ENCODE results near the gene RIPK4.

RIPK4 gene

DNA sequence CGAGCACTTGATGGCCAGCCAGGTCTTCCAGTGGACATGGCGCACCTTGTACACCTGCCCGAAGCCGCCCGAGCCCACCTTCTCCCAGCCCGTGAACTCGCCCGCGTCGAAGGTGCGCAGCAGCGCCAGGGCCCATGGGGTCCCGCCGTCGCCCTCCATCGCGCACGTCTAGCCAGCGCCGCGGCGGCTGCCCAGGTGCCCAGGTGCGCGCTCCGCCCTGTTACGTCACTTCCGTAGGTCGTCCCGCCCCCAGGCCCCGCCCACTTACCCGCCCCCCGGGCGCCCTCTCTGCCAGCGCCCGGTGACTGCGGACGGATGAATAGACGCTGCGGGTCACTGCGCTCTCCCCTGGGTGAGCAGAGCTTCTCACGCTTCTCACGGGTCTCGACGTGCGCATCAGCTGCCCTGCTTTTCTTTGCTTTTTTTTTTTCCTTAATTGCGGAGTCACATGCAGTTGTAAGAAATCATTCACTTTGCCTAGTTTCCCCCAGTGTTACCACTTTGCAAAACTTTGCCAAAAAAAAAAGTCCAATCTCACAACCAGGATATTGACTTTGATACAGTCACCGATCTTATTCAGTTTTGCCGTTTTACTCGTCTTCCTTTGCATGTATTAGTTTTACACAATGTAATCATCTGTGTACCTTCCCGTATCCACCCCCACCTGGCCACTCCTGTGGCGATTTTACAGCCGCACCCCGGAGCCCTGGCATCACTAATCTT lies at the start of gene RIPK4:
TSS of gene RIPK4 (minus strand) at position 170 of the 723 bp plus-strand sequence. CDS start at position 159, 11 bp downstream.
- DNase-seq (ENCODE audit: low spot score), result peak; percentile 95

DNA sequence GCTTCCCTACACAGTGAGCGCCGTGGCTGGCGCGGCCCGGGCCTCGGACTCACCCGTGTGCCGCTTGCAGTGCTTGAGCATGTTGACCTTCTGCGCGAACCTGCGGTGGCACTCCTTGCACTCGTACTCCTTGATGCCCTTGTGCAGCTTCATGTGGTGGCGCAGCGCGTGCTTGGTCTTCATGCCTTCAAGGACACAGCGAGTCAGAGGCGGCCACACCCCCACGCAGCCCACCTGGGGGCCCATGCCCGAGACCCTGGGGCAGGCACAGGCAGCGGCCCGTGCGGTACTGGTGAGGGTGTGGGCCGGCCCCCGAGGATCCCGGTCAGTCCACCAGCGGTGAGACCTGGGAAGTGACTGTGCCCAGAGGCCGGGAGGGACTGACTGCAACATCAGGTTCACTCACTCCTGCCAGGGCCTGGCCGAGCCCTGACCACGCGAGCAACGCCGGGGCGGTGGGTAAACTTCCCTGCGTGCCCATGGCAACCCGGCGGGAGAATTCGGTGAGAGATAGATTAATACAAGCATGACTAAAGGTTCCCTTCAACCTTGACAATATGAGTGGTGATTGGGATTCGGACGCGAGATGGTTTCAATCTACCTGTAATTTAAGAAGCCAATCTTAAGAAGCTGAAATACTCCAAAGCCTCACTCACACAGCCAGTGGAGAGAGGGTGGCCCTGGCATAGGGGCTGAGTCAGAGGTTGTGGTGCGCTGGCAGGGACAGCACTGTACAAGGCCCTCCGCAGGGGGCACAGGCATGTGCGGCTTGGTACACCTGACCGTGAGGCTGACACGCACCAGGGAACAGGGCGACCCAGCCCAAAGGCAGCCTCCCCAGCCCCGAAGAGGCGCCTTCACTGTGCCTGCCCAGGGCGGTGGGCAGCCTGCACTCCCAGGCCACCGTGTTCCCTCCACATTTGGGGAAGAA lies 49.1 kb upstream of the RIPK4 start:
- DNase-seq (ENCODE audit: low spot score), result no peak

DNA sequence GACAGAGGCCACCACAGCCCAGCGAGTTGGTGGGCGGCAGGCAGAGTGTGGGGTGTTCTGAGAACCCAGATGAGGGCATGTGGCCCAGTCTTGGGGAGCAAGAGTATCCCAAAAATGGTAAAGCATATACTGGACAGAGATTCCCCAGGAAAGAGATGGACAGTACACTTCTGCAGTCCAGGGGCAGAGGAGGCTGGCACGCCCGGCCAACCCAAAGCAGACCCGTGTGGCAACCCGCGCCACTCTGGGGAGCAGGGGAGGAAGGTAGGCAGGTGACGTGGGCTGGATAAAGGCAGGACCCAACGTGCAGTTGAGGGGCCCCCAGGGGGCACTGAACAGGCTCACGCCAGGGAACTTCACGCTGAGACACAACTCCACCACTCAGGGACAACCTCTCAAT lies 46.4 kb upstream of the RIPK4 start:
- no peak for DNase-seq (ENCODE audit: low spot score)

DNA sequence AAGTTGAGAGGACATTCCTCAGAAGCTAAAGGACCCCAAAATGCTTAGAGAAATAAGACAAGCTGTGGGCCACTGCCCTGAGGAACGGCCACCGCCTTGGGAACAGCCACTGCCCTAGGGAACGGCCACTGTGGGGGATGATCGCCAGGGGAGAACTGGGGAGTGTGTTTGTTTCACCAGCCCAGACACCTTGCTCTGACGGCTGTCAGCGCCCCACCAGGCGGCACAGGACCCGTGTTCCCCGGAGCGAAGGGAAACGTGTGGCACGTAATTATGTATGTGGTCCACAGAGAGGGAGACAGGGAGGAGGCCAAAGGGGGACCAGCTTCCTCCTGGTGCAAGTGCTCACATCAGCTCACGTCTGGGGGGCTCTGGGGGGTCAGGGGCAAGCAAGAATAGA lies 45.8 kb upstream of the RIPK4 start:
- no peak for DNase-seq (ENCODE audit: low spot score)

DNA sequence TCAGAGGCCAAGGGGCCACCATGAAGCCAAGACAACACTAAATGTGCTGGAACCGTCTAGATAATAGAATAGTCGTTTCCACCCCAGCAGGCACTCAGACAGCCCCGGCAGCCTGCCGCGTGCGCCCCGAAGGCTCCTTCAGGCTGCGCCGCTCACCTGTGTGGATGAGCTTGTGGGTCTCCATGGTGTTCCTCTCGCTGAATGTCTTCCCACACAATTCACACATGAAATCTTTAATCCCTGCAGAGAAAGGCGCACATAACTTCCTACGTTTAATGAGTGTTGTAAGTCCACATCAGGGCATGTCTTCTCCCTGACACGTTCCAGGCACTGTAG lies 43.7 kb upstream of the RIPK4 start:
- no peak for DNase-seq (ENCODE audit: low spot score)

DNA sequence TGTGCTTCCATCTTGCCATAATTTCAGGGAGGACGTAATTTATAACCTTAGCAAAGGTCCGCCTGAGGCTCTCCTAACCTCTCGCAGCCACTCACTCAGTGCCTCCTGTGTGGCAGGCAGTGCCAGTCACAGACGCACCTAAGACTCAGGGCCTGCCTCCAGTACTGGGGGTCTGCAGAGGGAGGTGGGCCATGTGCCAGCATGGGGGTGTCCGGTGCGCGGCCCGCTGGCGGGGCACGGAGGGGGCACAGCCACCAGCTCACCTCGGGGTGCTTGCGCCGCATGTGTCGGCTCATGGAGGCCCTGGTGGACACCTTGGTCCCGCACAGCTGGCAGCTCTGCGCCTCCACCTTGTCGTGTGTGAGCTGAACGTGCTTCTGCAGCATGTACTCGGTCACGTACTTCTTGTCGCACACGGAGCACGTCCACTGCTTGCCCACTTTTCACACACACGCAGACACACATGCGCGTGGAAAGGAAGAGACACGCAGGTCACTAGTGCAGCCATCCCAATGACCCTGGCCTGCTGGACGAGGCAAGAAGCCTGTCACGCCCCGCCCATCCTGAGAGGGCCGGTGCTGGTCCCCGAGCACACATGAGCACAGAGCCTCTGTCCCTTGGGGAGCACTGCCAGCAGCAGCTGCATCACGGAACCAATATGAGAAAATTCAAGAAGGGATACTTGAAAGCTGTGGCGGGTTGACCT lies 43.2 kb upstream of the RIPK4 start:
- DNase-seq (ENCODE audit: low spot score), result no peak

DNA sequence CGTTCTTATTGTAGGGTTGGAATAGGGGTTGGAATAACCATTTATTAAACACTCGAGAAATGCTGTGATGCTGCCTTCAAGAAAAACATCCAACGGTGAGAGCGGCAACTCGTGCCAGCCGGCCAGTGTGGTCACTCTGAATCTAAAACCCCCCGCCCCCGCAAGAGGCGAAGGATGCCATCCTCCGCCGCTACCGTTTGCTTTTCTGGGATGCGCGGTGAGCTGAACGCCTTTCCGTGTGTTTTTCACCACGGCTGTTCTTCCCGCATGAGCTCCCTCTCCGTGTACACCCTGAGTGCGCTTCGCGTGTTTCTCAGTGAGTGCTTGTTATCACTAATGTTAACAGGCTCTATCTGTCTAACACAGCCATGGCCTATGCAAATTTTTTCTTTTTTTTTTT lies 42.0 kb upstream of the RIPK4 start:
- DNase-seq (ENCODE audit: low spot score), result no peak

DNA sequence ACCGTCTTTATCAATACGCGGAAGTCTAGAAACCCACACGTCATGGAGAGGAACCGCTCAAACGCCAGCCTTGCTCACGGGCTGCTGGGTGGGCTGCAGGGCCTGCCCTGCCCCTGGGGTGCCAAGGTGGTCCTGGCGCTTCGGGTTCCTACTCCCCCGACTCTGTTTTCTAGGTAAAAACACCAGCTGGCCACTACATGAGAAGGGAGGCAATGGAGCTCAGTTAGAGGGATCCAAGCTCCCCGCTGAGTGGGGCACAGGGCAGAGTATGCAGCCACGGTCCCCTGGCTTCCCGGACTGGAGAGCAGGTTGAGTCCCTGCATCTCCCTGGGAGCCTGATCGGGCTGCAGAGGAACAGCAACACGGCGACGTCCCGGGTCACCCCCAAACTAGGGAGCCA lies 41.2 kb upstream of the RIPK4 start:
- DNase-seq (ENCODE audit: low spot score), result no peak

DNA sequence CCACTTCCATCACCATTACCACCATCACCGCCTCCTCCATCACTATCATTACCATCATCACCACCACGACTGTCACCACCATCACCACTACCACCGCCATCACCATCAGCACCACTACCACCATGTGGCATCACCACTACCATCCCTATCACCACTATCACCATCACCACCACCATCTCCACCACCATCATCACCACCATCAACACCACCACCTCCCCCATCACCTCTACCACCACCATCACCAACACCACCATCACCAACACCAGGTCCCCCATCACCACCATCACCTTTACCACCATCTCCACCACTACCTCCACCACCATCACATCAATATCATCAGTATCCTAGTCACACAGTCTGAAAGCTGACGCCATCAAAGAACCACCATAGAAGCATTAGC lies 39.9 kb upstream of the RIPK4 start:
- no peak for DNase-seq (ENCODE audit: low spot score)

DNA sequence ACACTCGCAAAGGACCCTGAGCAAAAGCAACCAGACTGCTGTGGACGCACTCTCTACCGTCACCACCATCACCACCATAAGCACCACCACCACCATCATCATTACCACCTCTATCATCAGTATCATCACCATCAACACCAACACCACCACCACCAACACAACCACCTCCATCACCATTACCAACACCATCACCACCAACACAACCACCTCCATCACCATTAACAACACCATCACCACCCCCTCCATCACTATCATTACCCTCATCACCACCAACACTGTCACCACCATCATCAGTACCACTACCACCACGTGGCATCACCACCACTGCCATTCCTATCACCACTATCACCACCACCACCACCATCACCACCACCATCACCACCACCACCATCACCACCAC lies 38.8 kb upstream of the RIPK4 start:
- no peak for DNase-seq (ENCODE audit: low spot score)

DNA sequence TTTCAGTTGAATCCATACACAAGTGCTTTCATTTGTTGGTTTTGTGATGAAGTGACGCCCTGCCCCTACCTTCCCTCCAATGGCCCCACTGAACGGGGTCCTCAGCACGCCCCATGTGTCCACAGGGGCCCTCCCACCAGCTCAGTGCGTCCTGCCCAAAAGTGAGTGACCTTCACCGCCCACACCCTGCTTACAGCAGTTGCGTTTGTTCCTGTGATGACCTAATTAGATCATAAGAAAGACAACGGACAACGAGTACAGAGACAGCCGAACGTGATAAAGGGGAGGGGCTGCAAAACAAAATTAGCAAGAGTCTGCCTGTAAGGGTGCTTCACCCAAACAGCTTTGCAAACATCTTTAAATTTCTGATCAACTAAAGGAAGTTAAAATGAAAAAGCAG lies 38.2 kb upstream of the RIPK4 start:
- DNase-seq (ENCODE audit: low spot score), result no peak

DNA sequence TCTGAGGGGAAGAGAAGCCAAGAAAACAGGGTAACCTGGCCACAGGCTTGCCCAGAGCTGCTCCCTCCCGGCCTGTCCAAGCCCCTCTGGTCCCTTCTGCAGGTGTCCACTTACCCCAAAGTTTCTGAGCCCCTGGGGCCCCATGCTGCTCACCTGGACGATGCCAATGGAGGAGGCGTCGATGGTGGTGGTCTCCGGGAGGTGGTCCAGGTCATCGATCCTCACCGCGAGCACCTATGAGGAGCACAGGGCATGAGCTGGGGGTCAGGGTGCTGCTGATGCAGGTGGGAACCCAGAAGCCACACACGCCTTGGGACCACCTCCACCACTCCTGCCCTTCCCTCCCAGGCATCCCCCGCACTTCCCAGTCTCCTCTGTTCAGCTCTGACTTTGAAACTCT lies 37.5 kb upstream of the RIPK4 start:
- no peak for DNase-seq (ENCODE audit: low spot score)

DNA sequence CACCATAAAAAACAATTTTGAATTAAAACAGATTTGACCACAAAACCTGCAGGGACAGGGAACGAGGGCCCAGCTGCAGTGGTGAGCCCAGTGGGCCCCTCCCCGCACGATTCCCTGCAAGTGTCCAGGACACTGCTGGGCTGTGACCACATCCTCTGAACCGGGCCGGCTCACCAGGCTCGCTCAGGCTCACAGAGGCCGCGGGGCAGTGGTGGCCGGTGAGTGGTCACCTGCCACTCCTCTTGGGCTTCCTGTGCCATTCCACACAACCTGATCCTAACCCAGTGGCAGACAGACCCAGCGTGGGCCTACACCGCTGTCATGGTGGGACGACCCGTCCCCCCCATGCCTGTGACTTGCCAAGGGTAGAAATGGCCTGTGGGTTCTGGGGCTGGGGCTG lies 36.5 kb upstream of the RIPK4 start:
- DNase-seq (ENCODE audit: low spot score), result no peak

DNA sequence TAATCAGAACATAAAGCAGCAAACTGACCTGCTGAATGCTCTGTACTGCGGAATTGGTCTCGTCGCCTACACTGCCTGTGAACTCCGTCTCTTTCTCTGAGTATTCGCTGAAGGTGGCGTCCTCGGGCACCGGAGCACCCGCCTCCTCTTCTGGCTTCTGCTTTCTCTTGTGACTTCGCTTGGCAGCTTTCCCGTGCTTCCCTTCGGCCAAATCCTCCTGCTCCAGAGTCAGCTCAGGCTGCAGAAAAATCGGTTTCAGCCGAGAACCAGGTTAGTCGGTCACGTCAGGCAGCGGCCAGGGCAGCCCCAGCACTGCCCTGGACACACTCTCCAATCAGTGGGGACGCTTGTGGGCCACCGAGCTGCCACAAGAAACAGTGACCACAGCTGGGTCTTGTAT lies 35.8 kb upstream of the RIPK4 start:
- DNase-seq (ENCODE audit: low spot score), result no peak

DNA sequence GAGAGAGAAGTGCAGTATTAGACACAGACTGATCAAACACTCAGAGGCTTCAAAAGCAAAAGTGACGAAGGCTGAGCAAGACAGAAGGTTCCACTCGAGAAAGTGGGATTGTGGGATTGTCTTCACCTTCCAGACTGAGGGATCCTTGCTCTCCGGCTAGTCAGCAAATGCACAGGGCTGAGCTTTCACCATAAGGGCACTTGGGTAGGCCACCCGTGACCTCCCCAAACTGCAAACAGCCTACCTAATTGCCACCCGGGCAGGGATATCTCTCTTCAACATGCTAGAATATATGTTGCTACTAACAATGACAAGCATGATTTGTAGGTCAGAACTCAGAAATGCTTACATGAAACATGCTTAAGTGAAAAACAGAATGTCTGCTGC lies 35.3 kb upstream of the RIPK4 start:
- no peak for DNase-seq (ENCODE audit: low spot score)

DNA sequence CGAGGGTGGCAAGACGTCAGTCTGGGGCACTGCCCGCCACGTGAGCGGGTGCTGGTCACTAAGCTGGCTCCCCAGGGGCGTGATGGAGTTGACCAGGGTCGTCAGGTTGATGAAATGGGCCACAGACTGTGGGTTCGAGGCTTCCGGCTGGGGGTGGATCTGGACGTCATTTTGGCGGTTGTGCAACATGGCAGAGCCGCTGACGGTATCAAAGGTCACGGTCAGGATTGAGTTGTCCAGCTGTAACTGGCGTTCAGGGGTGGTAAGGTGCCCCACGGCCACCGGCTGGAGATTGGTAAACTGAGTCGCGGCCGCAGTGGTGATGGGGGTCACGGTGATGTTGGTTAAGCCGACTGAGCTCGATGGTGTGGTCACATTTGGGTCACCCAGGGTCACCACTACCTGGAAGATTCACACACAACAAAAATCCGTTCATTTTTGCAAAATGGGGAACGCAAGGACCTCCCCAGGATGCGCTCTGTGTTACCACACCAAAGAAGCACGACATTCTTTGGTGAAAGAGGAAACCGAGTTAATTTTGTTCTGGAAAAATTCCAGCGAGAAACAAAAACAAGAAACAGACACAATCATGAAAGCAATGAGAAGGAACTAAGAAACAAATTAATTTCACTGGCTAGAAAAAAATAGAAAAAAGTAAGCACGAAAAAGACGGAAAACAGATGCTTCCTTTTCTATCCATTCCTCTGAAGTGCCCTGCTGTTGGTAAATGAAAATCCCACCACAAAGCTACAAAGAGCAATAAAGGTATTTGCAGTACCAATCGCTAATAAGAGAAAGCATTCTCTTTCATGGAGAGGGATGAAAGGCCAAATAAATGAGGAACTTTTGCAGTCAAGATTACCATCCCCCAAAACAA lies 34.7 kb upstream of the RIPK4 start:
- no peak for DNase-seq (ENCODE audit: low spot score)

DNA sequence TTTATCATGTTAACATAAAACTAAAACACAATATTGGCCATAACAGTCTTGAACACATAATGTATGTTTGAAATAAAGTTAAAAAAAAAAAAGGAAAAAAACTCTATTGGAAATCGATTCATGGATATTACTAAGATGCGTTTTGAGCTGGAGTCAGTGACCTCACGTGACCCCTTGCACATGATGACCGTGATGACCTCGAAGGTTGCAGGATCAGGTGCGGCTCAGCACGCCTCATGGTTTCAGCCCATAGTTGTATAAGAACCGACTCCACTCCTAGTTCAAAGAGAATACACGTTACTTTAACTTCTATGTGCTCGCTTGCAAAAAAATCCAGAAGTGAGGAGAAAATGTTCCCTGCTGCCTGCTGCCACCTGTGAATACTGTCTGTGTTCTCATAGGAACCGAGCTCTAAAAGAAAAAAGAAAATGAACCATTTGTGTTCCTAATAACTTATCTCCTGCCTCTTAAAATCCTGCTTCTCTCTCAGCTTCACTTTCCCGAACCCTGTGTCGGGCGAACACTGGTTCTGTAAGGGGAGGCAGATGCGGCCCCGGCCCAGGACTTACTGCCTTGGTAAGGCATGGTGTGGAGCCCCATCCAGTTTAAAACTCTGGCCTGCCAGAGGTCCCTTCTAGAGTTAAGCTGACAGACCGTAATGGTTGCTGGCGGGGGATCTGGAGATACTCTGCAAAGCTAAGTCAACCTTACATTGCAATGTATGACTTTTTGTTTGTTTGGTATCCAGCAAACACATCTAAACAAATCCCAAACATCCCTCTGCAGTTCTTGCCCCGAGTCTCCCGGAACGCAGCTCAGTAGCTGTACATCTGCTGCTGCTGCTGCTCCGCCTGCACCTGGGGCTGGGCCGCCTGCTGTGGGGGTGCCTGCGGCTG lies 33.8 kb upstream of the RIPK4 start:
- DNase-seq (ENCODE audit: low spot score), result no peak

DNA sequence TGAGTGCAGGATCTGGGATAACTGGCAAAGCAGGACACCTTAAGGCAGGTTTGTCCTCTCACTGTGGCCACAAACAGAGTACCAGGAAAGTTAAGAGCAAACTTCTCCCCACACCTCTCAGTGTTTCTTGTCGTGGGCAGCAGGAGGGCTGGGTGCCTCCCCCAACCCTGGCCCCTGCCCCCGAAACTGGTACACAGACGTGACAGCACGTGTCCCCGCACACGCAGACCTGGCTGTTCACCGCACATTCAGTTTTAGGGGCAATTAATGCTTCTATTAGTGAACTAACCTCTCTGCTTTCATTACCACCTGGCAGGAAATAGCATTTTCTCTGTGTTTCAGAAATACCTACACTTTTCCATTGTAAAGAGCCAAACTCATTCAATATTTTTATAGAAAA lies 32.9 kb upstream of the RIPK4 start:
- DNase-seq (ENCODE audit: low spot score), result no peak

DNA sequence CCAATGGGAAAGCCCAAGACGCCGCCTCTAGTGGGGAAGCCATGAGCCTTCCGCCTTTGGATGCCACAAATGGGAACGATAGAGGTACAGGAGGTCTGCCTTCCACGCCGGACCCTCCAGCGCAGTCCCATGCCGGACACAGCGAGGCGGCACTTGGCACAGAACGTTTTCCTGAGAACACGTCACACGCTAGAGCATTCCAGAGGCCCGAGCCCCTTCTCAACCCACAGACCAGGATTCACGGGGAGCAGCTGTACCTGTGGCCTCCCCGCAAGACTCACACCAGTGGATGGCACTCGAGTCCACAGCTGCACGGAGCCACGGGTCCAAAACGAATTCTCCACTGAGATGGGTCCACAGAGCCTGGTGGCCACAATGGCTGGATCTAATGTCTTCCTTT lies 31.5 kb upstream of the RIPK4 start:
- no peak for DNase-seq (ENCODE audit: low spot score)

DNA sequence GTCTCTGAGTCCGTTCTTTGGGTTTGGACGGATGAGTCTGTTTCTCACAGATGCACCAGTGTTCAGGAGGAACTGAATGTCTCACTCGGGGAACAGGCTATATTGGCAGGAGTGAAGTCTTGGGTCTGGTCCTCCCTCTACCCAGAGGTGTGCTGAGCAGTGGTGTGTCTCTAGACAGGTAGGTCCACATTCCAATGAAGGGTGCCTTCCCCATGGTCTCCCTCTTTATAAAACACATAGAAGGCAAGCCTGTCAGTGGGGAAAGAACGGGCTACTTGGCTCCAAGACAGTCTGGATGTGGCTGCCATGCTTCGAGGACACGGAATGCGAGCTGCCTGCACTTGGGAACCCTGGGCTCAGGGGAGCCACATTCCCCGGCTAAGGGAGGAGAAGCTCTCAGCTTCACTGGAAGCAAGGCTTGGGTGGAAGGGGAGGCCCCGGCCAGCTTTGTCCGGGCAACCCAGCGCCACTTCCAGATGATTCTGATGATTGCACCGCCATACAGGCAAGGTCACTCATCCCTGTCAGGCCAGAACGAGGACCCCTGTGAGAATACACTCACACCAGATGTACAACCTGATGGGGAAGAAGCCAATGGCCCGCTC lies 29.7 kb upstream of the RIPK4 start:
- DNase-seq (ENCODE audit: low spot score), result no peak

DNA sequence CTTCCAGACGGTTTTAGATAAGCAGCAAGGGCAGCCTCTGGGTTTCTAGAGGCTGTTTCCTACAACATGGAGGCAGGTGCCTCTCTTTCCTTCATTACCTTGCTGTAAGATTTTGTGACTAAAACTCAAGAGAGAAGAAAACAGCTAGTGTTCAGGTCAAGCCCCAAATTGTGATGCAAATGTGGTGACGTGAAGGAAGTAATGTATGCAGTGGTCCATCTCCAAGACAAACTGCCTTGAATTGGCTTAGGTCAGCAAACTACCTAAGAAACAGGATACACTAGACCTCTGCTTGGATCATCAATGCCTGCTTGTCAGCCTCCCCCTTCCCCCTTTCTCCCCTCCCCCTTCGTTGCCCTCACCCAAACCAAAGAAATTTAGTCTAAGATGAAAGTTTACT lies 28.9 kb upstream of the RIPK4 start:
- no peak for DNase-seq (ENCODE audit: low spot score)
